Adipose tissue (tissue), 3 donors: ENCODE results near the gene HSD17B14. TPM values are rescaled to one million over a fixed set of nuclear protein-coding genes. Genes with fewer than 3 reads are reported as not detected.
"Not testable (repeated sequence)": the region's sequence is repeated elsewhere in the genome, so short reads cannot be mapped to it uniquely, and the experiment has no call there.

ENCODE experiments used
- H3K27ac ChIP-seq: one replicate; pipeline ENCODE4 v1.5.1; 2013; ENCODE audit warnings: low read depth, low read length
- WGBS, 3 donors: extraction: QIAGEN DNeasy Blood & Tissue Kit; methylation state at CpG; one replicate each; pipeline ENCODE4 v1.1.7; 2013; 5-methylcytosine and 5-hydroxymethylcytosine counted together
- polyA plus RNA-seq, 3 donors: library from polyadenylated mRNA; stranded (reverse); fragments of 200-250 nt; gene quantifications; one replicate each; pipeline ENCODE4 v1.2.3, GENCODE V29; 2013
- donor health status: healthy with polysubstance abuse.
- donor health status: Bipolar disorder and iron deficiency.
- donor health status: healthy.

HSD17B14 gene
- polyA plus RNA-seq = 10 to 100 TPM in 1 of 3 donors, 1 to 10 TPM in 2; 1.9 to 10.7 (median 4.6) TPM

GRCh38 chr19:48836089-48837017 lies at the start of gene HSD17B14:
Gene HSD17B14, minus strand, starts transcription at chr19:48836491. Its CDS starts 80 bp downstream, at chr19:48836411.
- no peak within 1 kb of the TSS for H3K27ac ChIP-seq
- WGBS, 3 donors = 8 to 22% (median 13%) methylated on average over 35 of the region's 35 CpGs

GRCh38 chr19:48883726-48884125 lies 47.4 kb upstream of the HSD17B14 start:
- H3K27ac ChIP-seq = no peak overlapping the region
- WGBS, 3 donors = 92 to 97% (median 94%) methylated on average over 7 of the region's 7 CpGs

- 77 to 80% (median 79%) methylated on average over 30 of the region's 30 CpGs for WGBS, 3 donors
- H3K27ac ChIP-seq = no peak overlapping the region
Measured at GRCh38 chr19:48881741-48882657, 45.7 kb upstream of the HSD17B14 start.

- WGBS, 3 donors = 91 to 95% (median 93%) methylated on average over 9 of the region's 9 CpGs
- not testable (repeated sequence) for H3K27ac ChIP-seq
Measured at GRCh38 chr19:48879696-48880095, 43.4 kb upstream of the HSD17B14 start.

- H3K27ac ChIP-seq = no peak overlapping the region
- 92 to 95% (median 94%) methylated on average over 13 of the region's 13 CpGs for WGBS, 3 donors
Measured at GRCh38 chr19:48879025-48879637, 42.8 kb upstream of the HSD17B14 start.

GRCh38 chr19:48878196-48879024 lies 42.1 kb upstream of the HSD17B14 start:
- 60 to 80% (median 66%) methylated on average over 11 of the region's 11 CpGs for WGBS, 3 donors
- no peak overlapping the region for H3K27ac ChIP-seq

GRCh38 chr19:48877855-48878195 lies 41.5 kb upstream of the HSD17B14 start:
- 83 to 91% (median 89%) methylated on average over 6 of the region's 6 CpGs for WGBS, 3 donors
- no peak overlapping the region for H3K27ac ChIP-seq

- WGBS, 3 donors = 71 to 76% (median 74%) methylated on average over 29 to 30 of the region's 30 CpGs
- H3K27ac ChIP-seq = peak overlapping the region; percentile 90
Measured at GRCh38 chr19:48876043-48876981, 40.0 kb upstream of the HSD17B14 start.

- H3K27ac ChIP-seq = peak overlapping the region; percentile 75
- 19 to 44% (median 25%) methylated on average over 17 of the region's 17 CpGs for WGBS, 3 donors
Measured at GRCh38 chr19:48874303-48875135, 38.2 kb upstream of the HSD17B14 start.

- H3K27ac ChIP-seq = peak overlapping the region; percentile 75
- WGBS, 3 donors = 33 to 49% (median 44%) methylated on average over 14 of the region's 14 CpGs
Measured at GRCh38 chr19:48873476-48874302, 37.4 kb upstream of the HSD17B14 start.

GRCh38 chr19:48872884-48873475 lies 36.7 kb upstream of the HSD17B14 start:
- peak overlapping the region; percentile 100 for H3K27ac ChIP-seq
- 1 to 19% (median 4%) methylated on average over 14 of the region's 14 CpGs for WGBS, 3 donors

- 0 to 1% (median 1%) methylated on average over 53 of the region's 53 CpGs for WGBS, 3 donors
- peak within 1 kb of the TSS; percentile 100 for H3K27ac ChIP-seq
Measured at GRCh38 chr19:48872182-48872883, 36.0 kb upstream of the HSD17B14 start, which contains the start of gene PPP1R15A. Gene PPP1R15A, plus strand, starts transcription at chr19:48872421. Its CDS starts 813 bp downstream, at chr19:48873234.

- H3K27ac ChIP-seq = not testable (repeated sequence)
- WGBS, 3 donors = 64 to 87% (median 79%) methylated on average over 24 to 31 of the region's 31 CpGs
Measured at GRCh38 chr19:48871471-48872181, 35.3 kb upstream of the HSD17B14 start.

- H3K27ac ChIP-seq = no peak overlapping the region
- 95 to 96% (median 95%) methylated on average over 9 of the region's 9 CpGs for WGBS, 3 donors
Measured at GRCh38 chr19:48870048-48870447, 33.8 kb upstream of the HSD17B14 start.
